ENCODE data around the gene EZH1.

The EZH1 gene

DNA sequence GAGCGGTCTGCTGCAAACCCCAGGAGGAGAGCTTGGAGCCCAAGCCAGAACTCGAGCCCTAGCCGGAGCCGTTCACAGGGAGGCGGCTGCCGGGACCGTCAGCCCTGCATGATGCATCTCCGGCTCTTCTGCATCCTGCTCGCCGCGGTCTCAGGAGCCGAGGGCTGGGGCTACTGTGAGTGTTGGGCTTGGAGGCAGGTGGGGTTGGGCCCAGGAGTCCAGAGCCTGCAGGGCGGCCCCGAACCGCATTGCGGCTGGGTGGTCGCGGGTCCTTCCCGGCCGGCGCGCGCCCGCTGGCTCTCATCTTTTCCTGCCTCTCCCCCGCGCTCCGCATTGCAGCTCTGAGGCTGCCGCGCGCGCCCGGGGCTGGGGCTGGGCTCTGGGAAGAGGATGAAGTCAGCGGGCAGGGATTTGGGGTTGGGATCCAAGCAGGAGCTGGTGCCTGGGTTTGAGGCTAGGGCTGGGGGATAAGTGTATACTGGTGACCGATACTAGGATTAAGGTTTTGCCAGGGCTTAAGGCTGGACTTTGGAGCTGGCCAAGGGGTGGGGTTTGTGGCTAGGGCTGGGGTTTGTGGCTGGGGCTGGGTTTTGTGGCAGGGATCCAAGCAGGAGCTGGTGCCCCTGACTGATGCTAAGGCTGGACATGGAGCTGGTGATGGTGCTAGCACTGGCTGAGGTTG, 62.0 kb downstream of the EZH1 start:
- DNase-seq (ENCODE audit: low read depth in 2 of 2), result no peak

DNA sequence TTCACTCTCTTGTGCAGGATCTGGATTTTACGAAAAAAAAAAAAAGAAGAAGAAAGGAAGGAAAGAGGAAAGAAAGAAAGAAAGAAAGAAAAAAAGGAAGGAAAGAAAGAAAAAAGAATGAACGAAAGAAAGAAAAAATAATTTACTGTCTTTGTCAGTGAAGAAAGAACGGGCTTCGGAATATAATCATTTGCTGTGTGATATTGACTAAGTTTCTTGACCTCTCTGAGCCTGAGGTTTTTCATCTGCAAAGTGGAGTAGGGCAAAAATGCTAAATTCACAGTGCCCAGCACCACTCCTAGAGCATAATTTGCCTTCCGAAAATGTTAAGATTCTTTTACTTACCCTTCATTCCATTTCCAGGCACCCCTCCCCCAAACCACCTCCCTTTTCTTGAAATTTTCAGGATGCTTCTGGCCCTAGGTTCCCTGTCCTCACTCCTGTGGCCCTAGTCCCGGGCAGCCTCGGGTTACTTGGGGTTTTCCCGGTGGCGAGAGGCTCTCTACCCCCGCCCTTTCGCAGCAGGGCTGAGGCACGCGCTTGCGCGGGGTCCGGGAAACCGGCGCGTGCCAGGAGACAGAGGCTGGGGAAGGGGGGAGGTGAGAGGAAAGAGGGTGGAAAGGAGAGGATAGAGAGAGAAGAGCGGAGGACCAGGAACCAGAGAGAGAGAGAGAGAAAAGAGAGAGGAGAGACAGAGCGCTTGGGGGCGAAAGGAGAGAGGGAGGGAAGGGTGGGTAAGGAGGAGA, 62.7 kb downstream of the EZH1 start, which contains the start of gene CNTNAP1:
TSS of gene CNTNAP1 (plus strand) at position 556 of the 746 bp plus-strand sequence. CDS start 299 bp downstream, outside the sequence.
- DNase-seq (ENCODE audit: low read depth in 2 of 2), result no peak

- DNase-seq (ENCODE audit: low read depth in 2 of 2), result no peak
These were observed 64.5 kb downstream of the EZH1 start for GRCh38 chr17:42680331-42680808.

DNA sequence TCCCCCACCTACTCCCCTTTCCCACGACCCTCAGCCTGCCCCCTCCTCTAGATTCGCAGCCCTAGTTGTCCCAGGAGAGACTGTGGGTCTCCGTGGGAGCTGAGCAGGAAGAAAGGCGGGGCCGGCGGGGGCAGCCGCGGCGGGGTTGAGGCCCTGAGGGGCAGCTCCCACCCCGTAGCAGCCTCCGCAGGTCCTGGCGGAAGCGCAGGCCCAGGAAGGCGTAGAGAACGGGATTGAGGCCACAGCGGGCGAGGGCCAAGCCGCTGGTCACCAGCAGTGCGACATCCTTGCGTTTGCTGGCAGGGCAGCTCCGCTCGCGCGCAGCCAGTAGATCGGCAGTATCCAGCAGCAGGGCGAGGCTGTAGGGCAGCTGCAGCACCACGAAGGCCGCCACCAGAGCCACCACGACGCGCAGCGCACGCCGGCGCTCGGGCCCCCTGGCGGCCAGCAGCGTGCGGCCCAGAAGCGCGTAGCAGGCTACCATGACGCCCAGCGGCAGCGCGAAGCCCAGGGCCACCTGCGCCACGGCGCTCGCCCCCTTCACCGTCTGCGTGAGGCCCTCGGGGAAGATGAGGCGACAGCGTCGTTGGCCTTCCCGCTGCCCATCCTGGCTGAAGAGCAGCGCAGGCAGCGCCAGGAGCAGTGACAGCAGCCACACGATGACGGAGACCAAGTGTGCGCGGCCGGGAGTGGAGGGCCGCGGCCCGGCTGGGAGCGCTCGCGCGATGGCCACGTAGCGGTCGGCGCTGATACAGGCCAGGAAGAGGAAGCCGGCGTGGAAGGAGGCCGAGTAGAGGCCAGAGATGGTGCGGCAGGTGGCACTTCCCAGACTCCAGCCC, 65.1 kb downstream of the EZH1 start:
- DNase-seq (ENCODE audit: low read depth in 2 of 2), result peak; percentile 55 to 60

- no peak for DNase-seq (ENCODE audit: low read depth in 2 of 2)
These were observed 65.8 kb downstream of the EZH1 start for GRCh38 chr17:42678951-42679491.

DNA sequence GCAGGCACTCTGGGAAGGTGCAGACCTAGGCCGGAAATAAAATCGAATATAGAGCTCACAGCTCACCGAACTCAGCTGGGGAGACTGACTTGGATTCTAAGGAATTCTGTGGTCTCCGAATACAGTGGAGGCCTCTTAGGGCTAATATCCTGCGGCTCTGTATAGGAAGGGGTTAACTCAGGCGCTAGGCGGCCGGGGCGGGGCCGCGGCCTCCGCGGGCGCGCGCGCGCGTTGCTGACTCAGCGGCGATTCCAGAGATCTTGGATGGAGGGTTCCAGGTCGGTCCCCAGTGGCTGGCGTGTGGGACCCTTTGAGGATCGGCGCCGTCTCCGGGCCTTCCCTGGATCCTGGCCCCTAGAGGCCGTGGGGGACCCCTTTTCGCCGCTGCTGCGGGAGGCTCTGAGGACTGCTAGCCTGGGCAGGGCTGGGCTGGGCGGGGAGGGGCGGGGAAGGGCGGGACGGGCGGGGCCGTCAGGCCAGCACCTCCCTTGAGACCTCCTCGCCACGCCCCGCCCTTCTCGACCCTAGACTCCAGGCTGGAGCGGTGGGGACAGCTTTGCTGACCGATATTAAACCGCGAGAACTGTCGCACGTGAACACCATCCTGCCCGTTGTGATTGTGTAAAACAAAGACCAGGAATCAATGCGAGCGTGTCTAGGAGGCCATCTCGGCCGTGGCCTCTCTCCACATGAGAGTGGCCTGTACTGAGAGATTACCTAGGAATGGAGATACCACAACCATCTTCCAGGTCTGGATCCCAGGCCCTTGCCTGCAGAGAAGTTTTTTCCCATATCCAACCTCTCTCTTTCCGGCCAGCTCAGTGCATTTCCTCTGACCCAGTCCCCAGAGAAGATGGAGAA, 66.7 kb downstream of the EZH1 start:
- peak; percentile 72 to 76 for DNase-seq (ENCODE audit: low read depth in 2 of 2)

GRCh38 chr17:42677012-42677857, 67.6 kb downstream of the EZH1 start:
- peak; percentile 96 to 99 for DNase-seq (ENCODE audit: low read depth in 2 of 2)

DNA sequence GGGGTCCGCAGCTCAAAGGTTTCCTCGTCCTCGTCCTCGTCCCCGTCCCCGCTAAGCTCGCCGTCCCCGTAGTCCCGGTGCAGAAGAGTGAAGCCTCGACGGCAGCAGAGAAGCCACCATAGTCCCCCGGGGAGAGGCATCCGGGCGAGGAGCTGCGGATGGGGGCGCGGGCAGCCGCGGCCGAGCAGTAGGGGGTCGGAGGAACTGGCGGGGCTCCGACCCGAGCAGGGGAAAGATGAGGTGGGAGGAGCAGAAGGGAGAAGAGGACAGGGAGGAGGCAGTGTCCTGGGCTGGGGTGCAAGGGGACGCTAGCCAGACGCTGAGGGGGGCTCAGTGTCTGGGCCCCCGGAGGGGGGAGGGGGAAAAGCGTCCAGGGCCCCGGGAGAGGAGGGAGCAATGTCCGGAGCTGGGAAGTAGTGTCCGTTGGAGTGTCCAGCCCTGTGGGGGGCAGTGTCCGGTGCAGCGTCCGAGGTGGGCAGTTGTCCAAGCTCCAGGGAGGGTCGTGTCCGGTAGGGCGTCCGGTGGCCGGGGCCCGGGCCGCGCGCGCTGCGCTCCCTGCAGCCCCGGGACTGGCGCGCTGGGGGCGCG, 68.3 kb downstream of the EZH1 start, which contains the start of gene PLEKHH3:
TSS of gene PLEKHH3 (minus strand) at position 571 of the 588 bp plus-strand sequence. CDS start at position 140, 431 bp downstream.
- no peak for DNase-seq (ENCODE audit: low read depth in 2 of 2)

DNA sequence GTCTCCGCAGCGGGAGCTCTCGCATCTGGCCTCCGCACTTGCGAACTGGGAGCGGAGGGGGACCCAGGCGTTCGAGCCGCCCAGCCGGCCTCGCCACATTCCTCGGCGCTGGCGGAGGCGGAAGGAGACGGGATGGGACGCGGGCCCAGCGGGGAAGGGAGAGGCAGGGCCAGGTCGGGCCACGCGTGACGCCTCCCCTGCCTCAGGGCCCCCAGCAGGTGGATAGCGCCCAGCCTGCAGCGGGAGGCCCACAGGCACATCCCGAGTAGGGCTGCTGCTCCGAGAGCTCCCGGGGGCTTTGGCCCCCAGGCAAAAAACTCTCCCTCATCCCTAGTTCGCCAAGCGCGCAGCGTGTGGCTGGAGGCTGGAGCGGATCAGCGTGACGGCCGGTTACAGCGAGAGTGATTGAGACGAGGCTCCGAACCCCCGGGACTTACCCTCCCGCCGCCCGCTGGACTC, 68.8 kb downstream of the EZH1 start:
- no peak for DNase-seq (ENCODE audit: low read depth in 2 of 2)

- DNase-seq (ENCODE audit: low read depth in 2 of 2), result no peak
These were observed 69.4 kb downstream of the EZH1 start for GRCh38 chr17:42675348-42675964.

DNA sequence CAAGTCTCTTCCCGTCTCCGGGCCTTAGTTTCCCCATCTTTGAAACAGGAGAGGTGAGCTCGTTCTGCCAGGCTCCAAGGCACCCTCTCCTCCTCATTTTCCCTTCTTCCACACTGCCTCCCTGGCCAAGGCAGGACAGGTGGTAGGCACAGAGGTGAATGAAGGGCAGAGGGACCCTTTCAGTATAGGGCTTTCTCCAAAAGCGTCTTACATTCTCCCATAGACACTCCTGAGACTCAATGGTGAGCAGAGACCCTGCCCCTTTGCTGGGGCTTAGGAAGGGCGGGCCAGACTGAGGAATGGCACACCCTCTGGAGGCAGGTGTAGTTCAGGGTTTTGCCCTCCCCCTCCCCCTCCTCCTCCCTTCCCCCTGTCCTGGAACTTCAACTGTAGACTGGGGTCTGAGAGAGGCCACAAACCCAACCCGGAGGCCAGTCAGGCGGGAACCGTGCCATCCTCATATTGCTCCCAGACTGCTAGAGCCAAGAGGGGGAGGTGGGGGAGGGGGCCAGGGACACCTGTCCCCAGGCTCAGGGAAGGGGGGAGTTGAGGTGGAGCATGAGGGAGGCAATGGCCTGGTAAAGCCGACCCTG, 70.0 kb downstream of the EZH1 start:
- no peak for DNase-seq (ENCODE audit: low read depth in 2 of 2)

DNA sequence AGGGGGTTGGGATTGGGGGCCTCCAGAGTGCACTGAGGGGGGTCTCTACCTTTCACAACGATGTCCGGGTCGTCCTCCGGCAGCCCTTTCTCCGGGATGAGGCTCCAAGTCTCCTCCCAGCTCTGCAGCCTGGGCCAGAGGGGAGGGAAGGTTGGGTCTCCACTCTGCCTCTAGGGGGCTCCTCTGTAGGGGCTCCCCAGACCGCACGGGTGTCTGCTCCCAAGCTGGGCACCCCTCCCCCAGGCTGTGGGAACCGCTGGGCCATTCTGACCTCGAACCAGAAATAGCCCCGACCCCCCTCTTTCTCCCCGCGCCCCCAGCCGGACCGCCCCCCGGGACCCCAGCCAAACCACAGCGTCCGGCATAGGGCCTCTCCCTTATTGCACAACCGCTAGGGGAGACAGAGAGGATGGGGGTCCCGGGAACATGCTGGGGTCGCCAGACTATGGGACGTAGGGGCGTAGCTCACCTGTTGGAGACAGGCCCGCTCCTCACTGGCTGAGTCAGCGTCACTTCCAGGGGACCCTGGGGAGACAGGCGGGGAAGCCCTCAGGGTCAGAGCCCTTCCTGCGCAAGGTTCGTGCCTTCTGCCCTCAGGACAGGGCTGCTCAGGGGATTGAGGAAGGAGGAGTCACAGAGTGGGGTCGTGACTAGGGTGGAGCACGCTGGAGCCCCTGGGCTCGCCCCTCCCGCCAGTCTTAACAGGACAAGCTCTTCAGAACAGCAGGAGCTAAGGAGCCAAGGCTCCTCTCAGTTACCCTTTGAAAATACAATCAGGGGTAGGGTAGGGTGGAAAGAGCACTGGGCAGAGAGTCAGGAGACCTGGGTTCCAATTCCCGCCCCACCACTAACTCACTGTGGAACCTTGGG, 70.7 kb downstream of the EZH1 start:
- no peak for DNase-seq (ENCODE audit: low read depth in 2 of 2)

GRCh38 chr17:42673266-42673884, 71.5 kb downstream of the EZH1 start:
- DNase-seq (ENCODE audit: low read depth in 2 of 2), result no peak

DNA sequence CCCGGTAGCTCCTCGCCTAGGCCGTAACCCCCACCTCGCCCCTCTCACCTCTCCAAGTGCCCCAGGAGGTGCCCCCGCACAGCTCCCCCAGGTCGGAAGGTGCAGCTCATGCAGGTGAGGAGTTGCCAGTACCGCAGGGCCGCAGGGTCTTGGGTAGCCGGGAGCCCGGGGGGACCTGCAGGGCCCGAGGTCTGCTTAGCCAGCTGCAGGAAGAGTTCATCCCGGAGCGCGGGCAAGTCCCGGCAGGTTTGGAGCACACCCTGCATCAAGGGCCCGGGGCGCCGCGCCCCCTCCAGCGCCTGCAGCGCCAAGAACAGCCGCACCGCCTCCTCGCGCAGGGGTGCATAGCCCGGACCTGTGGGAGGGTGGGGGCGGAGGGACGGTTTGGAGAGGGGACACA, 72.8 kb downstream of the EZH1 start:
- no peak for DNase-seq (ENCODE audit: low read depth in 2 of 2)

- DNase-seq (ENCODE audit: low read depth in 2 of 2), result no peak
These were observed 73.8 kb downstream of the EZH1 start for GRCh38 chr17:42670789-42671657.
